K562 (cell line): ENCODE measurements around the gene IL4I1. TPM values are rescaled to one million over a fixed set of nuclear protein-coding genes. Genes with fewer than 3 reads are reported as not detected.

ENCODE experiments used
- ATF4 ChIP-seq: fragments of 450-650 bp; formaldehyde crosslinking; IDR thresholded peaks from 2 replicates; pipeline ENCODE4 v1.4.0; 2022; ENCODE audit warnings: mild to moderate bottlenecking, moderate library complexity
- COPS2 ChIP-seq: fragments of 450-650 bp; conservative IDR thresholded peaks from 2 replicates; pipeline ENCODE4 v1.6.1; 2016; ENCODE audit warnings: mild to moderate bottlenecking, moderate library complexity
- DIDO1 ChIP-seq: fragments of 450-650 bp; IDR thresholded peaks from 2 replicates; pipeline ENCODE4 v1.6.1; 2016; ENCODE audit warnings: low read depth, missing biosample characterization, missing genetic modification characterization
- ETS1 ChIP-seq: conservative IDR thresholded peaks from 2 replicates; pipeline ENCODE4 v1.6.1; 2011; ENCODE audit warnings: low read depth, mild to moderate bottlenecking, low read length; ENCODE audit not compliant: control insufficient read depth
- HIVEP1 ChIP-seq: fragments of 250-450 bp; sonication (Bioruptor Pico); IDR thresholded peaks from 2 replicates; pipeline ENCODE4 v1.4.0; 2020; ENCODE audit warnings: mild to moderate bottlenecking
- JUNB ChIP-seq: fragments of 450-650 bp; formaldehyde crosslinking; conservative IDR thresholded peaks from 2 replicates; pipeline ENCODE4 v1.4.0; 2020; ENCODE audit warnings: mild to moderate bottlenecking
- MCM7 ChIP-seq, 2 experiments: fragments of 450-650 bp; IDR thresholded peaks; 2 replicates each; pipeline ENCODE4 v1.6.1; 2016 to 2018
- PHF21A ChIP-seq: fragments of 450-650 bp; IDR thresholded peaks from 2 replicates; pipeline ENCODE4 v1.6.1; 2017; ENCODE audit warnings: low read depth, borderline replicate concordance
- POLR2AphosphoS2 ChIP-seq: IDR thresholded peaks from 2 replicates; pipeline ENCODE4 v1.6.1; 2012; ENCODE audit warnings: low read length, improper control_type of control experiment
- RBBP5 ChIP-seq: fragments of 200-600 bp; sonication (generic); IDR thresholded peaks from 2 replicates; pipeline ENCODE4 v1.6.1; 2012; ENCODE audit warnings: borderline replicate concordance, mild to moderate bottlenecking, low read length, control low read depth, inconsistent platforms; ENCODE audit not compliant: insufficient read depth, poor library complexity, severe bottlenecking
- RBM15 ChIP-seq: fragments of 200-400 bp; formaldehyde crosslinking; IDR thresholded peaks from 2 replicates; pipeline ENCODE4 v1.6.1; 2018; ENCODE audit warnings: mild to moderate bottlenecking, low read length, moderate library complexity; ENCODE audit not compliant: insufficient read depth
- SMC3 ChIP-seq: conservative IDR thresholded peaks from 2 replicates; pipeline ENCODE4 v1.6.1; 2011; ENCODE audit warnings: low read depth, low read length, improper control_type of control experiment; ENCODE audit not compliant: insufficient read depth
- SRSF1 ChIP-seq: fragments of 200-400 bp; formaldehyde crosslinking; IDR thresholded peaks from 2 replicates; pipeline ENCODE4 v1.6.1; 2017; ENCODE audit warnings: mild to moderate bottlenecking, low read depth, low read length, moderate library complexity
- SRSF9 ChIP-seq: fragments of 200-400 bp; formaldehyde crosslinking; IDR thresholded peaks from 2 replicates; pipeline ENCODE4 v1.6.1; 2017; ENCODE audit warnings: low read depth, low read length, borderline replicate concordance
- TCF7L2 ChIP-seq: fragments of 150-350 bp; IDR thresholded peaks from 2 replicates; pipeline ENCODE4 v1.6.1; 2016; ENCODE audit warnings: low read depth, mild to moderate bottlenecking, low read length, moderate library complexity
- ZNF134 ChIP-seq: fragments of 250-450 bp; sonication (Bioruptor Pico); conservative IDR thresholded peaks from 2 replicates; pipeline ENCODE4 v1.4.0; 2020
- ZNF146 ChIP-seq: IDR thresholded peaks from one replicate; pipeline ENCODE4 v1.6.1; 2018; ENCODE audit warnings: missing compliant biosample characterization; ENCODE audit not compliant: unreplicated experiment
- ZNF324 ChIP-seq: fragments of 250-450 bp; sonication (Bioruptor Pico); IDR thresholded peaks from 2 replicates; pipeline ENCODE4 v1.4.0; 2020; ENCODE audit warnings: mild to moderate bottlenecking
- ZNF76 ChIP-seq: fragments of 250-450 bp; sonication (Bioruptor Pico); IDR thresholded peaks from 2 replicates; pipeline ENCODE4 v1.4.0; 2020; ENCODE audit warnings: mild to moderate bottlenecking, moderate library complexity, borderline replicate concordance
- ZNF830 ChIP-seq: fragments of 250-450 bp; sonication (Bioruptor Pico); IDR thresholded peaks from 2 replicates; pipeline ENCODE4 v1.5.0; 2021; ENCODE audit warnings: mild to moderate bottlenecking
- polyA plus RNA-seq, 8 experiments: library from polyadenylated mRNA; depleted of rRNA in 4 of 8; stranded (reverse) in 5 of 8; unstranded in 3 of 8; fragments of >200 nt; fragmentation: Nextera tagmentation in 2 of 8; fragmentation: Illumina TruSeq in 1 of 8; extraction: Ambion mirVana in 2 of 8; extraction: Trizol in 1 of 8; gene quantifications; 2 replicates each; pipeline versions ENCODE4 v1.2.1 to v1.2.3, GENCODE V29; 2011 to 2014; ENCODE audit warnings: inconsistent platforms in 1 of 8, missing spikeins in 1 of 8
- total RNA-seq, 7 experiments: library from RNA; depleted of rRNA in 6 of 7; stranded (reverse); fragments of >200 nt in 6 of 7; fragmentation: Illumina TruSeq in 2 of 7; extraction: Trizol in 2 of 7; gene quantifications; 2 replicates each; pipeline versions ENCODE4 v1.2.1 to v1.2.3, GENCODE V29; 2011 to 2021; ENCODE audit warnings: low replicate concordance in 1 of 7
- TF ChIP-seq, protein P1 (sequence below): fragments of 250-450 bp; sonication (Bioruptor Pico); IDR thresholded peaks from 2 replicates; pipeline ENCODE4 v1.5.0; 2020; ENCODE audit warnings: mild to moderate bottlenecking, borderline replicate concordance
- TF ChIP-seq, protein P2 (sequence below): fragments of 250-450 bp; sonication (Bioruptor Pico); IDR thresholded peaks from 2 replicates; pipeline ENCODE4 v1.8.0; 2021; ENCODE audit warnings: moderate library complexity, mild to moderate bottlenecking, inconsistent platforms
- TF ChIP-seq, protein P3 (sequence below): fragments of 200-800 bp; sonication (Bioruptor generic); IDR thresholded peaks from 2 replicates; pipeline ENCODE4 v1.6.1; 2017; ENCODE audit warnings: missing genetic modification characterization, missing compliant biosample characterization
- TF ChIP-seq, protein P4 (sequence below): fragments of 250-450 bp; sonication (Bioruptor Pico); IDR thresholded peaks from 2 replicates; pipeline ENCODE4 v1.6.1; 2021; ENCODE audit warnings: mild to moderate bottlenecking

The IL4I1 gene
- total and polyA plus RNA-seq, 9 of the 15 experiments (the other 6 are each of a cell fraction or from before 2014, with no cell fraction given) = 0.06 to 0.95 (median 0.43) TPM; not detected in 2

- TF ChIP-seq, protein P1, sequence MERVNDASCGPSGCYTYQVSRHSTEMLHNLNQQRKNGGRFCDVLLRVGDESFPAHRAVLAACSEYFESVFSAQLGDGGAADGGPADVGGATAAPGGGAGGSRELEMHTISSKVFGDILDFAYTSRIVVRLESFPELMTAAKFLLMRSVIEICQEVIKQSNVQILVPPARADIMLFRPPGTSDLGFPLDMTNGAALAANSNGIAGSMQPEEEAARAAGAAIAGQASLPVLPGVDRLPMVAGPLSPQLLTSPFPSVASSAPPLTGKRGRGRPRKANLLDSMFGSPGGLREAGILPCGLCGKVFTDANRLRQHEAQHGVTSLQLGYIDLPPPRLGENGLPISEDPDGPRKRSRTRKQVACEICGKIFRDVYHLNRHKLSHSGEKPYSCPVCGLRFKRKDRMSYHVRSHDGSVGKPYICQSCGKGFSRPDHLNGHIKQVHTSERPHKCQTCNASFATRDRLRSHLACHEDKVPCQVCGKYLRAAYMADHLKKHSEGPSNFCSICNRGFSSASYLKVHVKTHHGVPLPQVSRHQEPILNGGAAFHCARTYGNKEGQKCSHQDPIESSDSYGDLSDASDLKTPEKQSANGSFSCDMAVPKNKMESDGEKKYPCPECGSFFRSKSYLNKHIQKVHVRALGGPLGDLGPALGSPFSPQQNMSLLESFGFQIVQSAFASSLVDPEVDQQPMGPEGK = no peak
- TF ChIP-seq JUNB (CRISPR knock-in tag) = no peak
- peak; percentile 10 for TF ChIP-seq RBBP5
- no peak for TF ChIP-seq ATF4 (CRISPR knock-in tag)
- TF ChIP-seq ZNF324 (CRISPR knock-in tag) = no peak
- TF ChIP-seq TCF7L2 = no peak
- no peak for TF ChIP-seq SMC3
- TF ChIP-seq, protein P2, sequence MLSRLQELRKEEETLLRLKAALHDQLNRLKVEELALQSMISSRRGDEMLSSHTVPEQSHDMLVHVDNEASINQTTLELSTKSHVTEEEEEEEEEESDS (CRISPR knock-in tag) = no peak
- TF ChIP-seq ETS1 = no peak
- no peak for TF ChIP-seq RBM15
- no peak for TF ChIP-seq ZNF830 (CRISPR knock-in tag)
- TF ChIP-seq ZNF76 (CRISPR knock-in tag) = no peak
- TF ChIP-seq SRSF9 = no peak
- TF ChIP-seq, protein P3, sequence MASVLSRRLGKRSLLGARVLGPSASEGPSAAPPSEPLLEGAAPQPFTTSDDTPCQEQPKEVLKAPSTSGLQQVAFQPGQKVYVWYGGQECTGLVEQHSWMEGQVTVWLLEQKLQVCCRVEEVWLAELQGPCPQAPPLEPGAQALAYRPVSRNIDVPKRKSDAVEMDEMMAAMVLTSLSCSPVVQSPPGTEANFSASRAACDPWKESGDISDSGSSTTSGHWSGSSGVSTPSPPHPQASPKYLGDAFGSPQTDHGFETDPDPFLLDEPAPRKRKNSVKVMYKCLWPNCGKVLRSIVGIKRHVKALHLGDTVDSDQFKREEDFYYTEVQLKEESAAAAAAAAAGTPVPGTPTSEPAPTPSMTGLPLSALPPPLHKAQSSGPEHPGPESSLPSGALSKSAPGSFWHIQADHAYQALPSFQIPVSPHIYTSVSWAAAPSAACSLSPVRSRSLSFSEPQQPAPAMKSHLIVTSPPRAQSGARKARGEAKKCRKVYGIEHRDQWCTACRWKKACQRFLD (CRISPR knock-in tag) = no peak
- no peak for TF ChIP-seq ZNF134 (CRISPR knock-in tag)
- TF ChIP-seq ZNF146 (CRISPR knock-in tag) = no peak
- TF ChIP-seq HIVEP1 (CRISPR knock-in tag) = no peak
- TF ChIP-seq MCM7 (IDR thresholded peaks at IDR 0.05) = no peak
- no peak for TF ChIP-seq POLR2AphosphoS2
- no peak for TF ChIP-seq PHF21A
- no peak for TF ChIP-seq SRSF1
- TF ChIP-seq, protein P4, sequence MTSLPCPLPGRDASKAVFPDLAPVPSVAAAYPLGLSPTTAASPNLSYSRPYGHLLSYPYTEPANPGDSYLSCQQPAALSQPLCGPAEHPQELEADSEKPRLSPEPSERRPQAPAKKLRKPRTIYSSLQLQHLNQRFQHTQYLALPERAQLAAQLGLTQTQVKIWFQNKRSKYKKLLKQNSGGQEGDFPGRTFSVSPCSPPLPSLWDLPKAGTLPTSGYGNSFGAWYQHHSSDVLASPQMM = no peak
- TF ChIP-seq DIDO1 (tag) = no peak
- no peak for TF ChIP-seq COPS2
Measured at GRCh38 chr19:49870309-49870901, 26.3 kb downstream of the IL4I1 start (continued).
